ENCODE measurements around the gene DHRS1.

Gene DHRS1

DNA sequence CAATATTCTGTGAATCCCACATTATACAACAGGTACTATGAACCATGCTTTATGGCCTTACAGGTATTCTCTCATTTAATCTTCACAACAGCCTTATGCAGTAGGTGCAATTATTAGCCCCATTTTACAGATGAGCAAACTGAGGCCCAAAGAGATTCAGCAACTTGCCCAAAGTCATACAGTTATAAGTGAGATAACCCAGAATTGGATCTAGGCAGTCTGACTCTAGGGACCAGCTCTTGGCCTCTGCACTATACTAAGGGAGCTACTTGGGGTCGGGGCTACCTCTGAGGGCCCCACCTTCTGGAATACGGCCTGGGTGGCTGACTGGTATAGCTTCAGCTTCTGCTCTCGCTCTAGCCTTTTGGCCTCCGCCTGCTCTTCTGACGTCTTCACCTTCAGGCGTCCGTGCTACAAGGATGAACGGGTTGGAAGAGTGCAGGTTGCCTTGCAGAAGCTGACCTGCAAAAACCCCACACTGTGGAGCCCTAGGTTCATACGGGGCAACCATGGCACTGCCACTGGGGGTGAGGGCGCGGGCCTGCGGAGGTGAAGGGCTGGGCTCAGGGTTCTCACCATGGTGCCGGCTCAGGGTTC is 28.9 kb downstream of the DHRS1 start:
- TF ChIP-seq, protein P1, sequence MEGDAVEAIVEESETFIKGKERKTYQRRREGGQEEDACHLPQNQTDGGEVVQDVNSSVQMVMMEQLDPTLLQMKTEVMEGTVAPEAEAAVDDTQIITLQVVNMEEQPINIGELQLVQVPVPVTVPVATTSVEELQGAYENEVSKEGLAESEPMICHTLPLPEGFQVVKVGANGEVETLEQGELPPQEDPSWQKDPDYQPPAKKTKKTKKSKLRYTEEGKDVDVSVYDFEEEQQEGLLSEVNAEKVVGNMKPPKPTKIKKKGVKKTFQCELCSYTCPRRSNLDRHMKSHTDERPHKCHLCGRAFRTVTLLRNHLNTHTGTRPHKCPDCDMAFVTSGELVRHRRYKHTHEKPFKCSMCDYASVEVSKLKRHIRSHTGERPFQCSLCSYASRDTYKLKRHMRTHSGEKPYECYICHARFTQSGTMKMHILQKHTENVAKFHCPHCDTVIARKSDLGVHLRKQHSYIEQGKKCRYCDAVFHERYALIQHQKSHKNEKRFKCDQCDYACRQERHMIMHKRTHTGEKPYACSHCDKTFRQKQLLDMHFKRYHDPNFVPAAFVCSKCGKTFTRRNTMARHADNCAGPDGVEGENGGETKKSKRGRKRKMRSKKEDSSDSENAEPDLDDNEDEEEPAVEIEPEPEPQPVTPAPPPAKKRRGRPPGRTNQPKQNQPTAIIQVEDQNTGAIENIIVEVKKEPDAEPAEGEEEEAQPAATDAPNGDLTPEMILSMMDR (IDR thresholded peaks at IDR 0.05; ENCODE audit: insufficient read depth, low read depth, low read length, missing control alignments) = no peak
- H3K4me3 ChIP-seq (ENCODE audit: low read length) = peak overlapping the region; percentile 80
- no peak for DNase-seq (ENCODE audit: low read depth)

GRCh38 chr14:24269910-24270536 is 29.6 kb downstream of the DHRS1 start:
- DNase-seq (ENCODE audit: low read depth) = no peak
- H3K4me3 ChIP-seq (ENCODE audit: low read length) = no peak overlapping the region
- TF ChIP-seq, protein P1 (IDR thresholded peaks at IDR 0.05; ENCODE audit: insufficient read depth, low read depth, low read length, missing control alignments) = no peak

DNA sequence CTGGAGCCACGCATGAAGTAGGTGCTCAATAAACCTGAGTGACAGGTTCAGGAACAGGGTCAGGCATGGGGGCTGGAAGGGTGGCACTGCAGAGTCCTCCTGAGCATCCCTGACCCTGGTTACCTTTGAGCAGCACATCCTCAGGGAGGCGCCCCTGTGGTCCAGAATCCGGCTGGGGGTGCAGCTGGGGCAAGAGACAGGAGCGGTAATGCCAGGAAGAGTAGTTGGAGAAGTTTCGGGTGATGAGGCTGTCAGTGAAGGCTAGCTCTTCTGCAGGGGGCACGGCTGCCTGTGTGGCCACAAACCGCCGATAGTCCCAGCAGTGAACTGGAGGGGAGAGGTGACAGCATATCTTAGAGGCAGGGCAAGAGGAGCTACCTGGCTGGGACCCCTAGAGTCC is 30.2 kb downstream of the DHRS1 start:
- DNase-seq (ENCODE audit: low read depth) = no peak
- TF ChIP-seq, protein P1 (IDR thresholded peaks at IDR 0.05; ENCODE audit: insufficient read depth, low read depth, low read length, missing control alignments) = no peak
- no peak overlapping the region for H3K4me3 ChIP-seq (ENCODE audit: low read length)

DNA sequence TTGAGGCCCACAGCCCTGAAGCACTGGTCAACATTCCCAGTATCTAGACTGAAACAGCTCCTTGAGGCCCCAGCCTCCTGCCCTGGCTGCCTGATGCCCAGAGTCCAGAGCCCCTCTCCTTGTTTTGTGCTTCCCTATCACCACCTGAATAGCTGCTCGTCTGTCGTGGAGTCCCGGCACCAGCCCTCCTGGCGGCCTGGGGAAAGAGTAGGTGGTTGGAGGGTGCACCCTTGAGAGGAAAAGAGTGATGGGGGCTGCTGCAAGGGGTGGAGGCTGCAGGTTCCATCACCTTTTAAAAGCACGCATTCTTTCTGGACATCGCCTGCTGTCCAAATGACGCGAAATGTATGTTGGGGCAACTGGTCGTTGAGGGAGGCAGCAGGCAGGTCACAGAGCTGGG is 31.4 kb downstream of the DHRS1 start:
- TF ChIP-seq, protein P1 (IDR thresholded peaks at IDR 0.05; ENCODE audit: insufficient read depth, low read depth, low read length, missing control alignments) = no peak
- no peak for DNase-seq (ENCODE audit: low read depth)
- no peak overlapping the region for H3K4me3 ChIP-seq (ENCODE audit: low read length)

GRCh38 chr14:24267516-24267915 is 32.1 kb downstream of the DHRS1 start:
- TF ChIP-seq, protein P1 (IDR thresholded peaks at IDR 0.05; ENCODE audit: insufficient read depth, low read depth, low read length, missing control alignments) = no peak

DNA sequence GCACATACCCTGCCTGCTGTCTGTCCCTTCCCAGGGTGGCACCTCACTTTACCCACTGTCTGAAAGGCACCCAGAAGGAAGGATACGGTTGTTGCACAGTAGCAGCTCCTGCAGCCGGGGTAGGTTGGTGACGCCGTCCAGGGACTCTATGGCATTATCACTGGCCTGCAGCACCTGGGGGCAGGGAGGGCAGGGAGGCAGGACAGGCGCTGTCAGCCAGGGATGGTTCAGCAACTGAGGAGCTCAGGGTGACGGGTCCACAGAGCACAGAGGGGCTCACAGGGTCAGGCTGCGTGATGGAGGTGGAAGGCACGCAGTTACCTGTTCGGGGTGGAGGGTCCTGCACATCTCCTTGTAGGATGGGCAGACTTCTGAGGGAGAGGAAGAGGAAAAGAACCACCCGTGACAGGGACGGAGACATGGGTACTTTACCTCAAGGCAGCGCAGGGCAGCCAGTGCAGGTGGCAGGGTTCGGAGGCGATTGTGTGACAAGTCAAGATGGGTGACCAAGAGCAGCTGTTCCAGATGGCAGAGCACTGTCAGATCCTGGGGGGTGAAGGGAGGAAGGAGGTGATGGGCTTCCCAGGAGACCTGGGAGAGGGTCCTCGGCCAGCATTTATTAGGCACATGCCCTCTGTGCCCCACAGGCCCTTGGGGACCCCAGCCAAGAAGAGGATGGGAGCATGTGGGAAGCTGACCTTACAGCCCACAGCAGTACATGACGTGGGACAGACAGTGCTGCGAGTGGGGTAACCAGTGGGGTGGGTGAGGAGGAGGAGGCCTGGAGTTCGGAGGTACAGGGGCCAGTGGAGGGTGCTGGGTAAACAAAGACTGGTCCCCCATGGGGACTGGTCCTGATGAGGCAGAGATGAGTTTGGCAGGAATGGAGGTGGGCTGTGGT is 33.0 kb downstream of the DHRS1 start:
- H3K4me3 ChIP-seq (ENCODE audit: low read length) = no peak overlapping the region
- TF ChIP-seq, protein P1 (IDR thresholded peaks at IDR 0.05; ENCODE audit: insufficient read depth, low read depth, low read length, missing control alignments) = no peak
- DNase-seq (ENCODE audit: low read depth) = no peak

More at GRCh38 chr14:24267516-24267915, 32.1 kb downstream of the DHRS1 start:
- DNase-seq (ENCODE audit: low read depth) = no peak
- no peak overlapping the region for H3K4me3 ChIP-seq (ENCODE audit: low read length)
